Peyer's patch (tissue), 4 donors: Measurements from ENCODE around the gene SYNGR1. TPM values are rescaled to one million over a fixed set of nuclear protein-coding genes. Genes with fewer than 3 reads are reported as not detected.

ENCODE experiments used
- DNase-seq, 3 donors: peaks; one replicate each; pipeline ENCODE4 v3.0.0-alpha.2; 2017 to 2019
- H3K27ac ChIP-seq, 4 donors: fragments of 200-600 bp; sonication (generic); one replicate each; pipeline ENCODE4 v1.5.1; 2016 to 2019
- H3K27me3 ChIP-seq, 2 donors: fragments of 200-600 bp; sonication (generic); one replicate each; pipeline ENCODE4 v1.5.1; 2019
- H3K36me3 ChIP-seq, 3 donors: fragments of 200-600 bp; sonication (generic); one replicate each; pipeline ENCODE4 v1.5.1; 2016 to 2019
- H3K4me1 ChIP-seq, 4 donors: fragments of 200-600 bp; sonication (generic); one replicate each; pipeline ENCODE4 v1.5.1; 2016 to 2019
- H3K4me3 ChIP-seq, 4 donors: fragments of 200-600 bp; sonication (generic); 1 replicate in 3 of 4; 2 replicates in 1 of 4; pipeline ENCODE4 v1.5.1; 2016 to 2019; ENCODE audit warnings: mild to moderate bottlenecking in 1 of 4
- H3K9me3 ChIP-seq, 4 donors: fragments of 200-600 bp; sonication (generic); one replicate each; pipeline ENCODE4 v1.5.1; 2016 to 2019; ENCODE audit warnings: mild to moderate bottlenecking in 1 of 4
- CTCF ChIP-seq, 6 experiments: fragments of 450-650 bp in 4 of 6; fragments of 200-600 bp in 2 of 6; sonication (generic) in 1 of 6; IDR thresholded peaks; one replicate each; pipeline ENCODE4 v1.5.1; 2017 to 2019; ENCODE audit warnings: antibody characterized with exemption in 6 of 6, mild to moderate bottlenecking in 3 of 6, moderate library complexity in 1 of 6
- POLR2A ChIP-seq, 2 donors: fragments of 450-650 bp; IDR thresholded peaks; one replicate each; pipeline ENCODE4 v1.5.1; 2017; ENCODE audit warnings: antibody characterized with exemption in 2 of 2, mild to moderate bottlenecking in 2 of 2, moderate library complexity in 2 of 2
- total RNA-seq, 4 donors: library from RNA; depleted of rRNA; stranded (reverse); fragments of >200 nt; gene quantifications; one replicate each; pipeline ENCODE4 v1.1.0, GENCODE V29; 2016

The SYNGR1 gene
- total RNA-seq, 4 donors from 2014 or later: 0.35 to 22.3 (median 2.5) TPM

- DNase-seq: peak in 1 of 3 donors; percentile 53
- Histone ChIP-seq H3K4me1 (peaks cover 0 to 9% (median 0%) of the 10 kb centered on the region in 4 donors), H3K36me3 (peaks cover 0 to 64% (median 0%) of the 10 kb centered on the region in 3 donors), H3K27me3 (no peaks in the 10 kb centered on the region), H3K27ac (no peak overlapping the region), H3K9me3 (no peaks in the 10 kb centered on the region), H3K4me3 (no peak overlapping the region)
- TF ChIP-seq POLR2A (IDR thresholded peaks at IDR 0.05) (no peak), CTCF (IDR thresholded peaks at IDR 0.05) (no peak)
These were observed 66.5 kb downstream of the SYNGR1 start for GRCh38 chr22:39416319-39416718.

GRCh38 chr22:39417641-39418040 lies 67.8 kb downstream of the SYNGR1 start:
- Histone ChIP-seq H3K4me3 (no peak overlapping the region), H3K27me3 (no peaks in the 10 kb centered on the region), H3K27ac (no peak overlapping the region), H3K36me3 (peaks cover 0 to 77% (median 0%) of the 10 kb centered on the region in 3 donors), H3K4me1 (no peaks in the 10 kb centered on the region), H3K9me3 (no peaks in the 10 kb centered on the region)
- DNase-seq: peak in 1 of 3 donors; percentile 16
- no peak for TF ChIP-seq CTCF (IDR thresholded peaks at IDR 0.05)
- no peak for TF ChIP-seq POLR2A (IDR thresholded peaks at IDR 0.05)

- no peak for TF ChIP-seq POLR2A (IDR thresholded peaks at IDR 0.05)
- TF ChIP-seq CTCF (IDR thresholded peaks at IDR 0.05): no peak
- no peak overlapping the region for H3K4me3 ChIP-seq
- DNase-seq: peak in 1 of 3 donors; percentile 28
- peaks cover 0 to 86% (median 0%) of the 10 kb centered on the region in 3 donors for H3K36me3 ChIP-seq
- H3K27ac ChIP-seq: no peak overlapping the region
- H3K9me3 ChIP-seq: no peaks in the 10 kb centered on the region
- H3K27me3 ChIP-seq: no peaks in the 10 kb centered on the region
- H3K4me1 ChIP-seq: no peaks in the 10 kb centered on the region
These were observed 68.9 kb downstream of the SYNGR1 start for GRCh38 chr22:39418696-39419095.

- no peak overlapping the region for H3K4me3 ChIP-seq
- H3K36me3 ChIP-seq: peaks cover 0 to 86% (median 0%) of the 10 kb centered on the region in 3 donors
- H3K27ac ChIP-seq: no peak overlapping the region
- no peaks in the 10 kb centered on the region for H3K27me3 ChIP-seq
- DNase-seq: peak in 1 of 3 donors; percentile 49
- H3K9me3 ChIP-seq: no peaks in the 10 kb centered on the region
- TF ChIP-seq POLR2A (IDR thresholded peaks at IDR 0.05) (no peak), CTCF (IDR thresholded peaks at IDR 0.05) (no peak)
- no peaks in the 10 kb centered on the region for H3K4me1 ChIP-seq
These were observed 69.3 kb downstream of the SYNGR1 start for GRCh38 chr22:39419096-39419495.

GRCh38 chr22:39419911-39420310 lies 70.1 kb downstream of the SYNGR1 start:
- TF ChIP-seq POLR2A (IDR thresholded peaks at IDR 0.05) (no peak), CTCF (IDR thresholded peaks at IDR 0.05) (no peak)
- H3K27me3 ChIP-seq: no peaks in the 10 kb centered on the region
- no peak overlapping the region for H3K27ac ChIP-seq
- DNase-seq: peak in 1 of 3 donors; percentile 33
- no peak overlapping the region for H3K4me3 ChIP-seq
- no peaks in the 10 kb centered on the region for H3K4me1 ChIP-seq
- H3K9me3 ChIP-seq: no peaks in the 10 kb centered on the region
- H3K36me3 ChIP-seq: peaks cover 0 to 91% (median 0%) of the 10 kb centered on the region in 3 donors

GRCh38 chr22:39421691-39422090 lies 71.9 kb downstream of the SYNGR1 start:
- H3K36me3 ChIP-seq: peaks cover 0 to 86% (median 0%) of the 10 kb centered on the region in 3 donors
- peak in 1 of 3 donors; percentile 31 for DNase-seq
- no peaks in the 10 kb centered on the region for H3K27me3 ChIP-seq
- H3K27ac ChIP-seq: no peak overlapping the region
- no peak overlapping the region for H3K4me3 ChIP-seq
- H3K4me1 ChIP-seq: no peaks in the 10 kb centered on the region
- H3K9me3 ChIP-seq: no peaks in the 10 kb centered on the region
- no peak for TF ChIP-seq POLR2A (IDR thresholded peaks at IDR 0.05)
